ENCODE results near the gene ADGRV1.

Gene ADGRV1

GRCh38 chr5:91126888-91127287, 568.3 kb downstream of the ADGRV1 start:
- ATAC-seq (ENCODE audit: insufficient read depth, low read depth), result no peak
- Histone ChIP-seq H4K20me1 (ENCODE audit: insufficient read depth, low read length) (no peaks in the 10 kb centered on the region), H3K36me3 (ENCODE audit: insufficient read depth, low read length) (no peaks in the 10 kb centered on the region), H3K27me3 (ENCODE audit: insufficient read depth, low read length, poor library complexity) (no peaks in the 10 kb centered on the region), H3K4me3 (ENCODE audit: low read depth in 1 of 2, low read length in 2 of 2) (no peak overlapping the region), H3K9me3 (ENCODE audit: insufficient read depth, low read length, severe bottlenecking) (no peaks in the 10 kb centered on the region), H3K4me1 (ENCODE audit: insufficient read depth, low read length) (no peaks in the 10 kb centered on the region), H3K4me2 (ENCODE audit: insufficient read depth, low read length) (no peak overlapping the region), H3K27ac (ENCODE audit: low read length) (no peak overlapping the region), H3K9ac (ENCODE audit: low read depth, low read length) (no peak overlapping the region), H2AFZ (ENCODE audit: low read depth, low read length) (no peak overlapping the region), H3K79me2 (ENCODE audit: insufficient read depth, low read length) (no peaks in the 10 kb centered on the region)
- no peak for DNase-seq
- TF ChIP-seq EZH2 (IDR thresholded peaks at IDR 0.05; ENCODE audit: borderline replicate concordance, low read depth, low read length, severe bottlenecking) (no peak), CTCF (IDR thresholded peaks at IDR 0.05; ENCODE audit: borderline replicate concordance, extremely low read depth, low read length, poor library complexity, severe bottlenecking) (no peak)

DNA sequence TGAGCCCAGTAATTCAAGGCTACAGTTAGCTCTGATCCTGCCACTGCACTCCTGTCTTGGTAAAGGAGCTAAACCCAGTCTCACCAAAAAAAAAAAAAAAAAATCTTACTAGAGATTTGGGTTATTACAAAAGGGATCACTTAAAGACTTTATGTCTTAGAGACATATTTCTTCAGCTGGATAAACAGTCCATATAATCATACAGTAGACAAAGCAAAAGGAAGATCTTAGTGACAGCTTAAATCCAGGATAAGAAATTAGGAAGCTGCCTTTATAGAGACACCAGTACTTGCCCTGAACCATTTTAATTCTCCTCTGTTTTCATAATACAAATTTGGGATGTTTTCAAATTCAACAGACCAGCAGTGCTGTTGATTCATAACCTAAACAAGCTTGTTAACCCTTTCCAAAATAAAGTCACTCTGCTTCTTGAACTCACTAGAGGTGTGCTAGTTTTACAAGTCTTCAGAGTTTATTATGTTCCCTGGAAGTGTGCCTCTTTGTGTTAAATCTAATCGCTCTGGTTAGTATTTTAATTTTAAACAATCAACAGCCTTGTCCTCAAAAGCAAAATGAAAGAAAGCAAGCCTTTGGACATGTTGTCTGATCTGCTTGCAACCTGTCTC, 569.0 kb downstream of the ADGRV1 start:
- peaks cover under 1% of the 10 kb centered on the region for H3K27me3 ChIP-seq (ENCODE audit: insufficient read depth, low read length, poor library complexity)
- no peaks in the 10 kb centered on the region for H3K79me2 ChIP-seq (ENCODE audit: insufficient read depth, low read length)
- no peak overlapping the region for H3K9ac ChIP-seq (ENCODE audit: low read depth, low read length)
- no peak for TF ChIP-seq CTCF (IDR thresholded peaks at IDR 0.05; ENCODE audit: borderline replicate concordance, extremely low read depth, low read length, poor library complexity, severe bottlenecking)
- no peak for TF ChIP-seq EZH2 (IDR thresholded peaks at IDR 0.05; ENCODE audit: borderline replicate concordance, low read depth, low read length, severe bottlenecking)
- H3K4me1 ChIP-seq (ENCODE audit: insufficient read depth, low read length), result no peaks in the 10 kb centered on the region
- DNase-seq, result no peak
- no peaks in the 10 kb centered on the region for H4K20me1 ChIP-seq (ENCODE audit: insufficient read depth, low read length)
- no peak overlapping the region for H2AFZ ChIP-seq (ENCODE audit: low read depth, low read length)
- H3K27ac ChIP-seq (ENCODE audit: low read length), result no peak overlapping the region
- H3K4me3 ChIP-seq (ENCODE audit: low read depth in 1 of 2, low read length in 2 of 2), result no peak overlapping the region
- no peak overlapping the region for H3K4me2 ChIP-seq (ENCODE audit: insufficient read depth, low read length)
- ATAC-seq (ENCODE audit: insufficient read depth, low read depth), result no peak
- no peaks in the 10 kb centered on the region for H3K36me3 ChIP-seq (ENCODE audit: insufficient read depth, low read length)
- no peaks in the 10 kb centered on the region for H3K9me3 ChIP-seq (ENCODE audit: insufficient read depth, low read length, severe bottlenecking)

GRCh38 chr5:91128604-91129003, 570.0 kb downstream of the ADGRV1 start:
- Histone ChIP-seq H4K20me1 (ENCODE audit: insufficient read depth, low read length) (no peaks in the 10 kb centered on the region), H3K27me3 (ENCODE audit: insufficient read depth, low read length, poor library complexity) (peaks cover 2% of the 10 kb centered on the region), H3K4me1 (ENCODE audit: insufficient read depth, low read length) (no peaks in the 10 kb centered on the region), H2AFZ (ENCODE audit: low read depth, low read length) (no peak overlapping the region), H3K9ac (ENCODE audit: low read depth, low read length) (no peak overlapping the region), H3K36me3 (ENCODE audit: insufficient read depth, low read length) (no peaks in the 10 kb centered on the region), H3K4me3 (ENCODE audit: low read depth in 1 of 2, low read length in 2 of 2) (no peak overlapping the region), H3K9me3 (ENCODE audit: insufficient read depth, low read length, severe bottlenecking) (no peaks in the 10 kb centered on the region), H3K27ac (ENCODE audit: low read length) (no peak overlapping the region), H3K79me2 (ENCODE audit: insufficient read depth, low read length) (no peaks in the 10 kb centered on the region), H3K4me2 (ENCODE audit: insufficient read depth, low read length) (no peak overlapping the region)
- DNase-seq, result no peak
- no peak for ATAC-seq (ENCODE audit: insufficient read depth, low read depth)
- TF ChIP-seq EZH2 (IDR thresholded peaks at IDR 0.05; ENCODE audit: borderline replicate concordance, low read depth, low read length, severe bottlenecking) (no peak), CTCF (IDR thresholded peaks at IDR 0.05; ENCODE audit: borderline replicate concordance, extremely low read depth, low read length, poor library complexity, severe bottlenecking) (no peak)

Data from DND-41 (cell line).